ENCODE data around the gene PTPRS.

PTPRS gene

GRCh38 chr19:5308451-5309437 lies 31.9 kb downstream of the PTPRS start:
- peak; percentile 86 for DNase-seq (ENCODE audit: low read depth)

GRCh38 chr19:5307655-5308054 lies 33.0 kb downstream of the PTPRS start:
- DNase-seq (ENCODE audit: low read depth): no peak

GRCh38 chr19:5305163-5305562 lies 35.4 kb downstream of the PTPRS start:
- no peak for DNase-seq (ENCODE audit: low read depth)

- DNase-seq (ENCODE audit: low read depth): no peak
Observed at GRCh38 chr19:5304486-5304885, 36.1 kb downstream of the PTPRS start.

- DNase-seq (ENCODE audit: low read depth): no peak
Observed at GRCh38 chr19:5303208-5303607, 37.4 kb downstream of the PTPRS start.

- no peak for DNase-seq (ENCODE audit: low read depth)
Observed at GRCh38 chr19:5302396-5302795, 38.2 kb downstream of the PTPRS start.

- DNase-seq (ENCODE audit: low read depth): no peak
Observed at GRCh38 chr19:5299137-5299536, 41.5 kb downstream of the PTPRS start.

- no peak for DNase-seq (ENCODE audit: low read depth)
Observed at GRCh38 chr19:5298471-5298901, 42.1 kb downstream of the PTPRS start.

GRCh38 chr19:5297272-5297669 lies 43.3 kb downstream of the PTPRS start:
- no peak for DNase-seq (ENCODE audit: low read depth)

- DNase-seq (ENCODE audit: low read depth): no peak
Observed at GRCh38 chr19:5296457-5297271, 43.9 kb downstream of the PTPRS start.

GRCh38 chr19:5296021-5296420 lies 44.6 kb downstream of the PTPRS start:
- no peak for DNase-seq (ENCODE audit: low read depth)

GRCh38 chr19:5294403-5295160 lies 46.0 kb downstream of the PTPRS start:
- no peak for DNase-seq (ENCODE audit: low read depth)

GRCh38 chr19:5293612-5294378 lies 46.8 kb downstream of the PTPRS start:
- DNase-seq (ENCODE audit: low read depth): peak; percentile 49

GRCh38 chr19:5292822-5293611 lies 47.6 kb downstream of the PTPRS start:
- DNase-seq (ENCODE audit: low read depth): peak; percentile 70

- DNase-seq (ENCODE audit: low read depth): no peak
Observed at GRCh38 chr19:5292453-5292821, 48.2 kb downstream of the PTPRS start.

- no peak for DNase-seq (ENCODE audit: low read depth)
Observed at GRCh38 chr19:5291588-5292193, 48.9 kb downstream of the PTPRS start.
